Activated CD4-positive, alpha-beta memory T cell treated with anti-CD3 and anti-CD28 coated beads for 36 hours (primary cell): ENCODE results near the gene SFMBT1. TPM values are rescaled to one million over a fixed set of nuclear protein-coding genes. Genes with fewer than 3 reads are reported as not detected.

Experiments used
- CTCF ChIA-PET: fragments of 350-600 bp; sonication (Branson Sonifier 250); formaldehyde crosslinking; loops from one replicate; lab custom pipeline; 2021; ENCODE audit warnings: antibody characterized with exemption, inconsistent platforms; lab: Charles Lee
- POLR2A ChIA-PET: fragments of 350-600 bp; sonication (Branson Sonifier 250); formaldehyde crosslinking; loops from one replicate; lab custom pipeline; 2021; ENCODE audit warnings: antibody characterized with exemption; lab: Charles Lee
- DNase-seq: peaks from one replicate; pipeline ENCODE4 v3.0.0-alpha.2; 2020
- H3K27ac Mint-ChIP-seq: one replicate; pipeline ENCODE4 v1.8.0; 2021; ENCODE audit warnings: mixed read lengths
- H3K27me3 Mint-ChIP-seq: one replicate; pipeline ENCODE4 v1.8.0; 2021; ENCODE audit warnings: mixed read lengths
- H3K36me3 Mint-ChIP-seq: one replicate; pipeline ENCODE4 v1.8.0; 2021; ENCODE audit warnings: mixed read lengths
- H3K4me1 Mint-ChIP-seq: one replicate; pipeline ENCODE4 v1.8.0; 2021; ENCODE audit warnings: low read depth, mixed read lengths
- H3K4me3 Mint-ChIP-seq: one replicate; pipeline ENCODE4 v1.8.0; 2021; ENCODE audit warnings: mild to moderate bottlenecking, mixed read lengths
- H3K9me3 Mint-ChIP-seq: one replicate; pipeline ENCODE4 v1.8.0; 2021; ENCODE audit warnings: mixed read lengths
- intact Hi-C: fragments of 100-400 bp; cut with micrococcal nuclease; formaldehyde crosslinking; loops from one replicate; pipeline ENCODE4 v1.15.1; 2023
- total RNA-seq, 2 experiments: library from RNA; stranded (reverse); gene quantifications; one replicate each; pipeline ENCODE4 v1.2.3, GENCODE V29; 2021

The SFMBT1 gene
- total RNA-seq, 2 experiments from 2014 or later = 22.1 to 22.8 TPM

DNA sequence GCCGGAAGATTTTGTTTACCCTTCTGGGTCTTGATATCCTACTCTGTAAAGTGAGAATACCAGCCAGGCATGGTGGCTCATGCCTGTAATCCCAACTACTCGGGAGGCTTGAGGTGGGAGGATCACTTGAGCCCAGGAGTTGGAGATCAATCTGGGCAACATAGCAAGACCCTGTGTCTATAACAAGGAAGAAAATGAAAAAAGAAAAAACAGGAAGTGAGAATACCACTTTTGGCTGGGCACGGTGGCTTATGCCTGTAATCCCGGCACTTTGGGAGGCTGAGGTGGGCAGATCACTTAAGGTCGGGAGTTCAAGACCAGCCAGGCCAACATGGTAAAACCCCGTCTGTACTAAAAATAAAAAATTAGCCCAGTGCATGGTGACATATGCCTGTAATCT lies 36.9 kb downstream of the SFMBT1 start:
- intact Hi-C loops = no loop called here
- no peaks in the 10 kb centered on the region for H3K27me3 Mint-ChIP-seq
- H3K36me3 Mint-ChIP-seq = no peaks in the 10 kb centered on the region
- CTCF ChIA-PET = no interaction called here
- H3K27ac Mint-ChIP-seq = no peak overlapping the region
- POLR2A ChIA-PET = no interaction called here
- DNase-seq = no peak
- H3K4me1 Mint-ChIP-seq = peaks cover 39% of the 10 kb centered on the region
- no peak overlapping the region for H3K4me3 Mint-ChIP-seq
- H3K9me3 Mint-ChIP-seq = no peaks in the 10 kb centered on the region

DNA sequence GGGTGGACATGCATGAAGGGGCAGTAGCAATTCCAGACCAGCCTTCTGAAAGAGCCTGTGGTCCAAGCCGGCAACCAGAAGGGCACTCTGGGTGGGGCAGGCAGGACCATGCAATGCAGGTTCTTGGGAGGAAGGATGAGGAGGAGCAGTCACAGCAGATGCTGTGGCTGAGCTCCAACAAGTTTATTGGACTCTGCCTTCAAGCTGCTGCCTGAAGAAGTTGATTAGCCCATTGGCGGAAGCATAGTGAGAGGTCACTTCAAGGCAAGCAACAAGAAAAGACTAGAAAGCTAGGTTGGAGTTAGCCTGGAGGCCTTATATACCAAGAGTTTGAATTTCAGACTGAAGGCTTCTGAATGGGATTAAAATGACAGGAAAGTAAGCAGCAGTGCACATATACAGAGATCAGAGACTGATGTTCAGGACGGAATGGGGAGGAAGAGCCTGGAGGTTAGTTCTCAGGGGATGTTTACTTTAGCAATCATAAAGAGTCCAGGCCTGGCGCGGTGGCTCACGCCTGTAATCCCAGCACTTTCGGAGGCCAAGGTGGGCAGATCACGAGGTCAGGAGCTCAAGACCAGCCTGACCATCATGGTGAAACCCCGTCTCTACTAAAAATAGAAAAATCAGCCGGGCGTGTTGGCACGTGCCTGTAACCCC lies 39.9 kb downstream of the SFMBT1 start:
- CTCF ChIA-PET = interaction anchor here (1.2 kb wide), 1 partner anchor 18 kb away, joined by 3 read pairs; no protein-coding TSS in a partner anchor
- Mint-ChIP-seq H3K27me3 (no peaks in the 10 kb centered on the region), H3K27ac (no peak overlapping the region), H3K4me1 (peaks cover 32% of the 10 kb centered on the region), H3K9me3 (no peaks in the 10 kb centered on the region), H3K36me3 (no peaks in the 10 kb centered on the region), H3K4me3 (no peak overlapping the region)
- intact Hi-C loops = no loop called here
- DNase-seq = no peak
- POLR2A ChIA-PET = no interaction called here

DNA sequence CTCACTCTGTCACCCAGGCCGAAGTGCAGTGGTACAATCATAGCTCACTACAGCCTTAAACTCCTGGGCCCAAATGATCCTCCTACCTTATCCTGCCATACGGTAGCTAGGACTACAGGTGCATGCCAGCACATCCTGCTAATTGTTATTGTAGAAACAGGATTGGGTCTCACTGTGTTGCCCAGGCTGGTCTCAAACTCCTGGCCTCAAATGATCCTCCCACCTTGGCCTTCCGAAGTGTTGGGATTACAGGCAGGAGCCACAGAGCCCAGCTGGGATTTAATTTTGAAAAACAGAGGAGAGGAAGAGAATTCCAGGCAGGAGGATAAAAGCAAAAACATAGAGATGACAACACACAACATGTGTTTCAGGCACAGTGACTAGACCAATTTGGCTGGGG lies 40.5 kb downstream of the SFMBT1 start:
- DNase-seq = no peak
- Mint-ChIP-seq H3K27ac (no peak overlapping the region), H3K36me3 (no peaks in the 10 kb centered on the region), H3K27me3 (no peaks in the 10 kb centered on the region), H3K4me1 (peaks cover 27% of the 10 kb centered on the region), H3K4me3 (no peak overlapping the region), H3K9me3 (no peaks in the 10 kb centered on the region)
- CTCF ChIA-PET = interaction anchor here (1.2 kb wide), 1 partner anchor 18 kb away, joined by 3 read pairs; no protein-coding TSS in a partner anchor
- POLR2A ChIA-PET = interaction anchor here (1.0 kb wide), 1 partner anchor 12 kb away, joined by 3 read pairs; no protein-coding TSS in a partner anchor
- intact Hi-C loops = no loop called here

DNA sequence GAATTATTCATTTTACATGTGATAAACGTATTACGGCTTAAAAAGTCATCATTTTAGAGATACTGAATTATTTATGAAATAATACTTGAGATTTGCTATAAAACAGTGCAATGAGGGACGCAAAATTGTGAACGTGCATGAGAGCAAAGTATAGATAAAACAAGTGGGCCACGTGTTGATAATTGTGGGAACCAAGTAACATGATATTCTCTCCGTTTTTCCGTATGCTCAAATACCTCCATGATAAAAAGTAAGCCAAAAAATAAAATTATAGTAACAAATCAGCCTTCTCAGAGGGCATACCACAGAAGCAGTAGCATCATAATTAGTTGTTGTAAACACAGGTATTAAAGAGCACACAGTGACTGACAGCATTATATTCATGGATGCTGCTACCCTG lies 42.6 kb downstream of the SFMBT1 start:
- H3K27me3 Mint-ChIP-seq = no peaks in the 10 kb centered on the region
- H3K4me1 Mint-ChIP-seq = peaks cover 15% of the 10 kb centered on the region
- no peak overlapping the region for H3K4me3 Mint-ChIP-seq
- no peak for DNase-seq
- no peaks in the 10 kb centered on the region for H3K9me3 Mint-ChIP-seq
- H3K27ac Mint-ChIP-seq = no peak overlapping the region
- CTCF ChIA-PET = no interaction called here
- intact Hi-C loops = no loop called here
- POLR2A ChIA-PET = no interaction called here
- H3K36me3 Mint-ChIP-seq = no peaks in the 10 kb centered on the region

DNA sequence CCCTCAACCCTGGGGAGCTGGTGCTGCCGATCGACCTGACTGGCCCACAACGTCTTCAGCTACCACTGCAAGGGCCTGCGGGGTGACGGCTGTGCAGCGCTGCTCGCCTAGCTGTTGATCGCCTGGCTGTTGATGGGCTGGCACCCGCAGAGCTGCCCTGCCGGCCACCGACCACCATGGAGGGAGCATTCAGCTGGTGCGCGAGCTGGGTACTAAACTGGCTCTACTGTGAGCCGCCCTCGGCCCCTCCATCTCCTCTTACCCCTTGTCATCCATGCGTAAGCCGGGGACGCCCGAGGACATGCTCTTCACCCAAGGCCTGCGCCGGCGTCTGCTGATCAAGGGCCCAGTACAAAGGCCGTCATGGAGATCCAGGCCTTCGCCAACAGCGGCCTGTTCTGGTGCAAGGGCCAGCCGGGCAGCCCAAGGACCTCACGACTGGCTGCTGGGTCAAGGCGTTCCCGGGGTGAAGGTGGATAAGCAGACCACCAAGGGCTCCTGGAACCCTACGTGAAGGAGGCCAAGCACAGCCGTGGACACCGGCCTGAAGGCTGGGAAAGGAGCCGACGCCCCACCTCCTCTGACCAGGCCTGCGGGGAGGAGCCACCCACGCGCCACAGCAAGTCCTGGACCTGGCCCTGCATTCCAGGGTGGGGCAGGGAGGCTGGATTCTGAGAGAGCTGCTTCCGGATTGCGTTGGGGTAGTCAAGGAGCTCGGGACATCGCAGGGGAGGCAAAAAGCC lies 46.9 kb downstream of the SFMBT1 start:
- H3K27me3 Mint-ChIP-seq = no peaks in the 10 kb centered on the region
- ChIA-PET CTCF (no interaction called here), POLR2A (no interaction called here)
- no peaks in the 10 kb centered on the region for H3K9me3 Mint-ChIP-seq
- intact Hi-C loops = no loop called here
- DNase-seq = no peak
- no peak overlapping the region for H3K27ac Mint-ChIP-seq
- H3K36me3 Mint-ChIP-seq = peaks cover 3% of the 10 kb centered on the region
- H3K4me3 Mint-ChIP-seq = no peak overlapping the region
- H3K4me1 Mint-ChIP-seq = peaks cover 11% of the 10 kb centered on the region

DNA sequence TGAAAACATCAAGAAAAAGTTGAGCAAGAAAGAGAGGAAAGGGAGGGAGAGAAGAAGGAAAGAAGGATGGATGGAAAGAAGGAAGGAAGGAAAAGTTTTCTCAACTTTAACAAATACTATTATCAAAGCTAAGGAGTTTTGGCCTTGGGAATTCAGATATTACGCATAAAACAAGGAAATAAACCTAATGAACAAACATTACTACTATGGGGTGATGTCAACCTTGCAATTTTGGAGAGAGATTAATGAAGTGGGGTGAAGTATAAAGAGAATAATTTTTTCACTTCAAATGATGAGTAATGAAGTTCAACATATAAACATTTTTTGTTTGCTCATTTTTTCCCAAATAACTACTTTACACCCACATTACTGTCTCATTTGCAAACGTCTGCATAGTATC lies 55.2 kb downstream of the SFMBT1 start:
- Mint-ChIP-seq H3K27me3 (no peaks in the 10 kb centered on the region), H3K36me3 (no peaks in the 10 kb centered on the region), H3K4me3 (no peak overlapping the region), H3K9me3 (no peaks in the 10 kb centered on the region), H3K4me1 (peaks cover 38% of the 10 kb centered on the region), H3K27ac (no peak overlapping the region)
- POLR2A ChIA-PET = no interaction called here
- no peak for DNase-seq
- intact Hi-C loops = no loop called here
- CTCF ChIA-PET = no interaction called here

DNA sequence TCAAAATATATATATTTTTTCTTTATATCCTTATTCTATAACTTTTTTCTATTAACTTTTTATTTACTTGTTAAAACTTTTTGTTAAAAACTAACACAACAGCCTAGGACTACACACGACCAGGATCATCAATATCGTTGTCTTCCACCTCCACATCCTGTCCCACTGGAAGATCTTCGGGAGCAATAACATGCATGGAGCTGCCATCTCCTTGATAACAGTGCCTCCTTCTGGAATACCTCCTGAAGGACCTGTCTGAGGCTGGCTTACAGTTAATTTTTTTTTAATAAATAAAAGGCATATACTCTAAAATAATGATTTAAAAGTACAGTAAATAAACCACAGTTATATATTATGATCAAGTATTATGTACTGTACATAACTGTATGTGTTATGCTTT lies 58.9 kb downstream of the SFMBT1 start:
- intact Hi-C loops = no loop called here
- no peaks in the 10 kb centered on the region for H3K36me3 Mint-ChIP-seq
- ChIA-PET POLR2A (interaction anchor here (0.6 kb wide), 1 partner anchor 38 kb away, joined by 3 read pairs; no protein-coding TSS in a partner anchor), CTCF (interaction anchor here (2.2 kb wide), 1 partner anchor 52 kb away, joined by 10 read pairs; no protein-coding TSS in a partner anchor)
- no peak overlapping the region for H3K27ac Mint-ChIP-seq
- H3K9me3 Mint-ChIP-seq = no peaks in the 10 kb centered on the region
- no peak overlapping the region for H3K4me3 Mint-ChIP-seq
- peaks cover 53% of the 10 kb centered on the region for H3K4me1 Mint-ChIP-seq
- no peaks in the 10 kb centered on the region for H3K27me3 Mint-ChIP-seq
- no peak for DNase-seq

DNA sequence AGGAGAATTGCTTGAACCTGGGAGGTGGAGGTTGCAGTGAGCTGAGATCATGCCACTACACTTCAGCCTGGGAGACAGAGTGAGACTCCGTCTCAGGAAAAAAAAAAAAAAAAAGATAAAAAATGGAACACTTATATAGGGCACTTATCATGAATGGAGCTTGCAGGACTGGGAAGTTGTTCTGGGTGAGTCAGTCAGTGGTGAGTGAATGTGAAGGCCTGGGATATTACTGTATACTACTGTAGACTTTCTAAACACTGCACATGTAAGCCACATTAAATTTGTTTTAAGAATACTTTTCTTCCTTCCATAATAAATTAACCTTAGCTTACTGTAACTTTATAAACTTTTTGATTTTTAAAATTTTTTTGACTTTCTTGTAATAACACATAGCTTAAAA lies 59.8 kb downstream of the SFMBT1 start:
- H3K27me3 Mint-ChIP-seq = no peaks in the 10 kb centered on the region
- ChIA-PET POLR2A (interaction anchor here (0.9 kb wide), 1 partner anchor 59 kb away, joined by 3 read pairs; no protein-coding TSS in a partner anchor), CTCF (interaction anchor here (0.6 to 2.2 kb wide), 3 partner anchors 10 to 106 kb away, joined by 4 to 10 read pairs (median 4); no protein-coding TSS in a partner anchor)
- H3K27ac Mint-ChIP-seq = no peak overlapping the region
- no peaks in the 10 kb centered on the region for H3K36me3 Mint-ChIP-seq
- intact Hi-C loops = no loop called here
- H3K4me1 Mint-ChIP-seq = peaks cover 48% of the 10 kb centered on the region
- H3K9me3 Mint-ChIP-seq = no peaks in the 10 kb centered on the region
- no peak overlapping the region for H3K4me3 Mint-ChIP-seq
- DNase-seq = no peak

DNA sequence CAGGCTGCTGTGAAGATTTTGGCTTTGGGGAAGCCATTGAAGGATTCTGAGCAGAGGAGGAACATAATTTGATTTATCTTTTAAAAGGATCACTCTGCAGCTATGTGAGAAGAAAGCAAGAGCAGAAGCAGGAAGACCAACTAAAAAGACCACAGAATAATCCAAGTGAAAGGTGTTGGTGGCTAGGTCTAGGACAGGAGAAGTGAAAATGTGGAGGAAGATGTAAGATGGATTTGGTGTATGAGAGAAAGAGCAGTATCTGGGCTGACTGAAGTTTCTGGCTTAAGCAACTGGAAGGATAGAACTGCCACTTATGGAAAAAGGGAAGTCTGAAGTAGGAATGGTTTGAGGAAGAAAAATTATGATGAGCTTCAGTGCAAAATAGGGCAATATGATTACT lies 62.0 kb downstream of the SFMBT1 start:
- Mint-ChIP-seq H3K4me3 (peak overlapping the region; percentile 16), H3K27ac (peak overlapping the region; percentile 72), H3K27me3 (no peaks in the 10 kb centered on the region), H3K36me3 (no peaks in the 10 kb centered on the region), H3K9me3 (no peaks in the 10 kb centered on the region), H3K4me1 (peaks cover 38% of the 10 kb centered on the region)
- intact Hi-C loops = loop anchor here (1.0 kb wide), 4 partner anchors 39 to 89 kb away; no protein-coding TSS in a partner anchor
- no peak for DNase-seq
- CTCF ChIA-PET = interaction anchor here (0.6 to 1.4 kb wide), 6 partner anchors 47 to 131 kb away, joined by 3 to 6 read pairs (median 3); no protein-coding TSS in a partner anchor
- POLR2A ChIA-PET = interaction anchor here (0.6 to 1.1 kb wide), 7 partner anchors 11 to 87 kb away, joined by 3 to 5 read pairs (median 3); no protein-coding TSS in a partner anchor

DNA sequence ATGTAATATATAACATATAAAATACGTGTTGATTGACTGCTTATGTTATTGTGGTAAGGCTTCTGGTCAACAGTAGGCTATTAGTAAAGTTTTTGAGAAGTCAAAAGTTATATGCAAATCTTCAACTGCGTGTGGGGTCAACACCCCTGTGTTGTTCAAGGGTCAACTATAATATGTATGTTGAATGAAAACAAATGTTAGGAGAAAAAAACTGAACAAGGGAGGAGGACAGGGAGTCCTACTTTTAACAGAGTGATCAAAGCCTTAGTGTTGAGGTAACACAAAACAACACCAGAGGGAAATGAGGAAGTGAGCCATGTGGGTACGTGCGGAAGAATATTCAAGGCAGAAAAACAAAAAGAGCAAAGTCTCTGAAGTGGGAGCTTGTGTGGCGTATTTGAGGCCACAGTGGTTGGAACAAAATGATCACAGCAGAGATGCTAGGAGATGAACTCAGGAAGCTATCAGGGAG lies 62.5 kb downstream of the SFMBT1 start:
- intact Hi-C loops = loop anchor here (1.0 kb wide), 4 partner anchors 40 to 88 kb away; no protein-coding TSS in a partner anchor
- Mint-ChIP-seq H3K36me3 (no peaks in the 10 kb centered on the region), H3K4me3 (peak overlapping the region; percentile 16), H3K27me3 (no peaks in the 10 kb centered on the region), H3K4me1 (peaks cover 38% of the 10 kb centered on the region), H3K9me3 (no peaks in the 10 kb centered on the region), H3K27ac (peak overlapping the region; percentile 72)
- DNase-seq = peak; percentile 86
- ChIA-PET CTCF (interaction anchor here (0.6 to 1.4 kb wide), 6 partner anchors 48 to 132 kb away, joined by 3 to 6 read pairs (median 3); no protein-coding TSS in a partner anchor), POLR2A (interaction anchor here (0.6 to 1.1 kb wide), 7 partner anchors 11 to 447 kb away, joined by 3 to 5 read pairs (median 3); partner anchors contain the start of gene UQCC5)

DNA sequence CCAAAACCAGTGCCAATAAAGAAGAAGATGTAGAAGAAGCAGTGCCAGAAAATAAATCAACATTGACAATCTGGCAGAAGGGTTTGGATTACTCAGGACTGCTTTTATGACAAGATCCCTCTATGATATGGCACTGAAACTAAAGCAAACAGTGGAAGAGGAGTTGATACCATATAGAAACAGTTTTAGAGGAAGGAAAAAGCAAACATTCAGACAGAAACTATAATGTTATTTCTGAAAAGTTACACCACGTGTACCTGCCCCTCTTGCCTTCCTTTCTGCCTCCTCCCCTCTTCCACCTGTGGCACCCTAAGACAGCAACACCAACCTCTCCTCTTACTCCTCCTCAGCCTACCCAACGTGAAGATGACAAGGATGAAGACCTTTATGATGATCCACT lies 63.0 kb downstream of the SFMBT1 start:
- no peaks in the 10 kb centered on the region for H3K36me3 Mint-ChIP-seq
- DNase-seq = peak; percentile 28
- CTCF ChIA-PET = interaction anchor here (0.9 to 1.1 kb wide), 2 partner anchors 64 to 89 kb away, joined by 3 to 5 read pairs; no protein-coding TSS in a partner anchor

More for the DNA sequence above, 63.0 kb downstream of the SFMBT1 start:
- Mint-ChIP-seq H3K4me1 (peaks cover 38% of the 10 kb centered on the region), H3K27me3 (no peaks in the 10 kb centered on the region), H3K9me3 (no peaks in the 10 kb centered on the region), H3K27ac (peak overlapping the region; percentile 80), H3K4me3 (no peak overlapping the region)
- POLR2A ChIA-PET = interaction anchor here (0.8 to 1.1 kb wide), 4 partner anchors 48 to 447 kb away, joined by 3 to 5 read pairs (median 4); partner anchors contain the start of gene UQCC5
- intact Hi-C loops = loop anchor here (1.0 kb wide), 4 partner anchors 40 to 88 kb away; no protein-coding TSS in a partner anchor
